GM19193 (cell line): Measurements from ENCODE around the gene POC1A.

Experiments used
- POLR2A ChIP-seq: IDR thresholded peaks from 4 replicates; pipeline ENCODE4 v1.6.1; 2011; ENCODE audit not compliant: insufficient read depth, insufficient read length; ENCODE audit errors: extremely low read depth

The POC1A gene

DNA sequence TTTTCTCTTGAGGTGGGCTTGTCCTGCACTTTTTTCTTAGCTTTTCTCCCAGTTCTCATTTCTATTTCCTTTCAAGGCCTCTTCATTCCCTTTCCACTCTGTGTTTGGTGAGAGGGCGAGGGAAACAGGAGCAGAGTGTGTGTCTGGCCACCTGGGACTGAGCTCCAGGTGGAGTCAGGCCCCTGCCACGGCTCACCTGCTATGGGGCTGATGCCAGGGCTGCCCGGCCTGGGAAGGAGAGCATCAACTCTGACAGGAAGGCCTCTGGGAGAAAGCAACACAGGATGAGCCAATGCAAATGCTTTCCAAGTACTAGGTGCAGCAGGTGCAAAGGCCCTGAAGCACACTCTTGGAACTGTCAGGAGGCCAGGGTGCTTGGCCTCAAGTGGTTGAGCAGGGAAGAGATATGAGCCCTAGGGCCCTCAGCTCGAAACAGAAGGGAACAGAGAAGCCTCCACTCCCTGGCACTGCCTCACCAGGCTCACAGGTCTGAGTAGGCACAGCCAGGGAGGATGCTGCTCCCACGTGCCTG, 70.6 kb downstream of the POC1A start:
- no peak for TF ChIP-seq POLR2A

DNA sequence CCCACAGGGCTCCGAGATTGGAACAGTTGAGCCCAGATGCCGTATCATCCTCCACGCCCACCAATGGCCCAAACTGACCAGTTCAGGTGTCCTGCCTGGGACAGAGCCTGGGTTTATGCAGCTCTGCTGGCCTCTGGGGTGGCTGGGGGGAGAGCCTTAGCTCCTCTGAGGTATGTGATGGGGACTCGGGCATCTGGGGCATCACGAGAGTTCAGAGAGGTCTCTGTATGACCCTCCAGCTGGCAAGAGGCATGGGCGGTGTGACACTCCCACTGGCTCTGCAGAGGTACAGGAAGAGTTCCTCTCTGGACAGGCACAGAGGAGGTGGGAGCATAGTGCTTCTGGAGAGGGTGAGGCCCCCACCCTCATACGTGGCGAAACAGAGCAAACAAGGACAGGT, 71.3 kb downstream of the POC1A start:
- TF ChIP-seq POLR2A = no peak

DNA sequence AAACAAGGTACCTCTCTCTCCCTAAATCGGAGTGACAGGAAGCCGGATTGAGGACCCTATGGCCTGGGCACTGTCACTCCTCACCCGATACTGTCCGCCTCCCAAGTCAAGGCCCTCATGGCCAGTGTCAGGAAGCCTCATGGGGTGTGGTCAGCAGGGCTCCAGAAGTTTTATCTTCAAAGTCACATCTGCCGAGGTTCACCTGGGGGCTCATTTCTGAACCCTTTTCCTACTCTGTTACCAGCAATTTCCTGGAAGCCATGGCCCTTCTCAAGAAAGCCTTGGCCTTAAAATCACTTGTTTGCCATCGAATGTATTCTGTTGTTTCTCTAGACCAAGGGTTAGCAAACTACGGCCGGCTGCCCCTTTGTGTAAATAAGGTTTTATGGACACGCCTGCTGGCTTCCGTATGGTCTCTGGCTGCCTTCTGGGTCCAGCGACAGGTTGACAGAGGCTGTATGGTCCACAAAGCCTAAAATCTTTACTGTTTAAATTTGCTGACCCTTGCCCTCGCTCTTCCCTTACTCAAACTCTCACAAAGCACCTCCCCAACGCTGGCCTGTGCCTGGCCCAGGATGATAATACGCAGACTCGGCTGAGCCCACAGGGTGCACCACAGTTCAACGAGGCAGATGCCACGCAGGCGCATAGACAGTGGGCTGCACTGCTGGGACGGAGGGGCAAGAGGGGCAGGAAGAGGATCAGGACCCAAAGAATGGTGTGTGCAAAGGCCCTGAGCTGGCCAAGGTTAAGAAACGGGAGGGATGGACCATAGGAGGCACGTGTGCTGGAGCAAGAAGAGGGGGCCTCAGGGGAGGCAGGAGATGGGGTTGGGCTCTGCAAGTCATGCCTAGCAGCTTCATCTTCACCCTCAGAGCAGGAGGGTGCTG, 73.1 kb downstream of the POC1A start:
- TF ChIP-seq POLR2A = no peak

DNA sequence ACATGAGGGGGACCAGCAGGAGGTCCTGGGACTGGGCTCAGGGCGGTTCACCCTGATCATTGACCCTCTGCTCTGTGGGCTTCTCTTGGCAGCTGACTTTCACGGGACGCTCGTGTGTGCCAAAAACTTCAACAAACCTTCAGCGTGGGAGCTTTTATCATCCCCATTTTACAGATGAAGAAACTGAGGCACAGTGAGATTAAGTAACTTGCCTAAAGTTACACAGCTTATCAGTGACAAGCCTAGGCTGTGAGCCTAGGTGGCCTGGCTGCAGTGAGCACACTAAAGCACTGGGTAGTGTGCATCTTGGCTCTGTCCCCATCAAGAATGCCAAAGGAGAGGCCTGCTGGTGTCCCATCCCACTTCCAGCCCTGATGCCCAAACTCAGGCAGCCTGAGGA, 74.3 kb downstream of the POC1A start:
- no peak for TF ChIP-seq POLR2A

DNA sequence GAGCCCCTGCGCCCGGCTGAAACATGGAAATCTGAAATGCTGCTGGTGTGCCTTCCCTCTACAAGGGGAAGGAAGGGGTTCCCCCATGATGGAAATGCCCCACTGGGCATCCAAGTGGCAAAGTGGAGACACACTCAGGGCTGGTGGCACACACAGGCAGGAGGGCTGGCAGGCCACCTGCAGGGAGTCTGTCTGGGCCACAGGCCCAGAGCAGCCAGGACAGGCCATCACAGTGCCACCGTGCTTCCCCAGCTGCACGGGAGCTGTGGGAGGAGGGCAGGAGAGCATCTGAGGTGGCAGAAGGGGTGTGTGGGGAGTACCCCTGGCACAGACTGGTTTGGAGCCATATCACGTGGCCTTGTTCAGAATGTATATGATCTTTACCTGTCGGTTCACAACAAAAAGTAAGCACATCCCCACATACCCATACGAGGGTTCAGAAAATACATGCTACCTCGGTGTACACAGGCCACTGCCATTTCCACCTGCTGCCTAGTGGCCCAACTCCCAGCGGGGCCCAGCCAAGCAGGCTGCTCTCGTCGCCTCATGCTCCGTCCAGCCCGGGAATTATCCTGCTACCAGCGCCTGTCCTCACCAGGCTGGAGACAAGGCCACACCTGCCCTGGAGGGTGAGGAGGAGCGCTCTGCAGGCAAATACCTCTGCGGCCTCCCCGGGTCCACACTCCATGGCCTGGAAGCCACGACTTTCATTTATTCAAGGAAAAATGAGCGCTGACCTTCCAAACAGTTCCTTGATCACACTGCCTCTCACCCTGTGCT, 75.3 kb downstream of the POC1A start:
- no peak for TF ChIP-seq POLR2A

DNA sequence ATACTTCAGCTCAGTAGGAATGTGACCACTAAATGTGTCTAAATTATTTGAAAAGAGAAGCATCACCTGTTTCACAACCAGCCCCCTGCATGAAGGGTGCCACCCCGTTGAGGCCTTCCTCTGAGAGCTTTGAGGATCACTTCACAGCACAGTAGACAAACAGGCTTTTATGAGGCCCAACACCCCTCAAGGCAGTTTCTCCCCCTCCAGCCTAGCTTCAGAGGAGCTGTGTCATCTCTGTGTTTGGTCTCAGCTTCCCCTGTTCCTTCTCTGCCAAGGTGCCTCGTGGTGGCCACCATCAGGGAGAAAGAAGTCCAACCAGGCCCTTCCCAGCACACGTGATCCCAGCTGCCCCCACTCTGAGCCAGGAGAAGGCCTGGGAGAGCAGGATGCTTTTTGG, 76.3 kb downstream of the POC1A start:
- TF ChIP-seq POLR2A = no peak

DNA sequence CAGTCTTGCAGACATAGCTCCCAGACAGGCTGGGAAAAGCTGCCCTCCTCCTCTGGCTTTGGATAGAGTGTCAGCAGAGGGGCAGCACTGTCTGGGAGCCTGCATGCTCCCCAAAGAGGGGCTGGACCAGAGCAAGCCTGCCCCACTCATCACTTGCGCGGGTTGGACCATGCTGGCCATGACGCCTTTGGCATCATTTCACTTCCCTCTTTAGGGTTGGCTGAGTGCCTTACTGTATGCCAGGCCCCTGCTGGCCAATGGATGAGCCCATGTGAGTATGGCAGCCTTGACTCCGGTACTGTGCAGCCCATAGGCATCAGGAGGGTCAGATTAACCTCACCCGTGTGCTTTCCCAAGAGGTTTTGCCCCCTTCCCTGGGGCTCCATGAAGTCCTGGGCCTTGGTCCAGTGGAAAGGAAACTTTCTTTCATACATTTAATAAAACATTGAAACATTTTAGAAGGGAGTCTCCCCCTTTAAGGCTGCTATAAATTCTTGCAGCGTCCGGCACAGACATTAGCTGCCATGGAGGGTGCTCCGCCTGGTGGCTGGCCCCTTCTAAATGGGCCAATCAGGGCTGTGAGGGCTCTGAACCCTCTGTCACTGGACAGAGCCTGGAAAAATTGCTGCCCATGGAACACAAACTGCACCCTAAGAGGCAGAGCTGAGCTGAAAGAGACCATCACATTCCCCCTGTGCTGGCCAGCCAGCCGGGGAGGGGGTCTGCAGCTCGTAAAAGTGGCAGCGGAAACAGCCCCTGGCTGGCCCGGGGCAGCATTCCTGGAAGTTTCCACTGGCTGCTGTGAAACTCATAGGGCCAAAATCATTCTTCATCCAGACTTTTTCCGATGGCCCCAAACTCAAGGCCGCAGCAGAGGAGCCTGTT, 77.1 kb downstream of the POC1A start:
- TF ChIP-seq POLR2A = no peak

DNA sequence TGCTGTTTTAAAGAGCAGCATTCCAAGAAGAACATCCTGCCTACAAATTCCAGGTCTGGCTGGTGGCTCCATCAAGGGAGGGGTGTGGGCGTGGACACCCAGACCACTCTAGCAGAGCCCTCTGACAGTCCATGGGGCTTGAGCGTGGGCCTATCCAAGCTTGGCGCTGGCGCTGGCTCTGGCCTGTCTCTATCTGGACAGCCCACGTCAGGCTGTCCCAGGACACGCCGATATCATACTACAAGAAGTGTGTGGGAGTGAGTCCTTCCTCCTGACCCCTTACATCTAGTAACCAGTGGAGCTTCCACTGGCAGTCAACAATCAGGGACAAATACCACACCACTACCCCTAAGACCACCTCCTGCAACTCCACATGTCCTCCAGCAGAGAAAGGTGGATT, 80.7 kb downstream of the POC1A start:
- no peak for TF ChIP-seq POLR2A

DNA sequence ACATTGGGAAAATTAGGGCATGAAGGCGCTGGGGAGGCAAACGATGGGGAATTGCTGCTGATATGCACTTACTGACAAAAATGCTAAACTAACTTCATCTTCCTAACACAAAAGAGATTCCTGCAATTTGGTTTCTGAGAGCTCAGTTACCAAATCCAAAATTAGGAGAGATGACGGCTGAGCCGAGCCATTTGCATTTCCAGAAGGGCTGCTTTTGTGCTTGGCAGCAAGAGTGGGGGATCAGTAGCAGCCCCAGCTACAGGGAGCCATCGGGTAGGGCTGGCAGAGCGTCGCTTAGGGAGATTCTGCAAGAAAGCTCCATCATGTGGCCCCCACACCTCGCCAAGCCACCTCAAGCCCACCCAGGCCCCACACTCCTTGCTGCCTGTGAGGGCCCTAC, 81.8 kb downstream of the POC1A start:
- TF ChIP-seq POLR2A = no peak

DNA sequence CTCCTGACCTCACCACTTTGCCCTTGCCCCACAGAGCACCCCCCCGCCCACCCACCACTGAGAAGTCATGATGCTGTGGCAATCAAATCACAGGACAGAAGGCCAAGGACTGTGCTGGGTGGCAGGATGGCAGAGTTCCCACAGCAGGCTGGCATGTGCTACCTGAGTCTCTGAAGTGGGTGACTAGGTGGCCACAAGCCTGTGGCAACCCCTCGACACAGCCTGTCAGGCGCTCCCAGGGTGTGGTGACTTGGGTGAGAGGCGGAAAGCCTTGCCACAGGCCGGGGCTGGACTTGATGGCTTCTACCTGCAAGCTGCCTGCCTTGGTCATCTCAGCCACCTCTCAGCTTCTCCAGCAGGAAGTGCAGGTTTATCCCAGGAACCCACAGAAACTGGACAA, 82.2 kb downstream of the POC1A start:
- no peak for TF ChIP-seq POLR2A

DNA sequence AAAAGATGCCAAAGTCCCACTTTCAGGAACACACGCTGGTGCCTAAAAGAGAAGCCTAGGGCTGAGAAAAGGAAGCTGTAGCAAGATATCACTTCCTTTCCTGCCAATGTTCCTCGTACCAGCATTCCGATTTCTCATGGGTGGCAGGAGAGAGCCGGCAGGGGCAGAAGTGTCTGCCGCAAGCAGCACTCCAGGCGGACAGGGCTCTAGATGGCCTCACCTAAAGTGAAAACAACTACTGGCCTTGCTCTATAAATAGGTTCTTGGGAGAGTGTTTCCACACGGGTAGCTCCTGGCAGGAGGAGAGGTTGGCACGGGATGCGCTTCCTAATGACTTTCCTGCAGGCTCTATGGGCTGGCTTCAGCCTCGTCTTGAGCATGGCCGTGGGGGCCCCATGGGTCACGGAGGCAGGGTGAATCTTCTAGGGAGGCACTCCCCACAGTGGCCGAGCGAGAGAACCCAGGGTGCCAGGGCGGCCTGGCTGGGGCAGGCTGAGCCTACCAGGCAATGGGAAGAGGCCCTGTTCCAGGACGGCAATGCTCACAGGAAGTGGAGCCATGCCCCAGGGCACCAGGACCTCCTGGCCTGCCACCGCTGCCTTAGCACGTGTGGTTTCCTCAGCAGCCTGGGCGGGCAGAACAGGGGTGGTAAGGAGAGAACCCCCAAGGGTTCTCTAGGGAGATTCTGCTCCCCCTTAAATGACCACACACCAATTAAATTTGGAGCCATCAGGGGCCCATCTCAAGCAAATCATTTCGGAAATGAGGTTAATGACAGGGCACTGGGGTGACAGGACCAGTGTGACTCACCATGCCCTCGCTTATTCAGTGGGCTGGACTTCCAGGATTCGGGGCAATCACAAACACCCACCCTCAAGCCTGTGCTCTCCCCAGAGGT, 83.2 kb downstream of the POC1A start:
- no peak for TF ChIP-seq POLR2A

DNA sequence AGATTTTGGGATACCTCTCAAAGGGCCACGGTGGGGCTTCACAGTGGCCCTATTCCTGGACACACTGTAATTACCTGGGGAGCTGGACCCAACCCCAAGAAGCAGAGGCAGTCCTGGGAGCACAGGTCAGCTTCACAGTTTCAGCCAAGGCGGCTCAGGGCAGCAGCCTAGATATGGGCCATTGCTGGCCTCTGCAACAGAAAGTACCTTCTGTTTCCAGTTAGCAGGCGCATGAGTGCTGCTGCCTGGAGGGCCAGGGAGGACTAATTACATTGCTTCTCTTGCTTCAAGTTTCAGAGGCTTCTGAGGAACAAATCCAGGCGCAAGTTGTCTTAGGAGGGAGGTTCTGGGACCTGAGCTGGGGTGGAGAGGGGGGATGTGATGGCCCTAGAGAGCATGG, 84.4 kb downstream of the POC1A start:
- TF ChIP-seq POLR2A = no peak

DNA sequence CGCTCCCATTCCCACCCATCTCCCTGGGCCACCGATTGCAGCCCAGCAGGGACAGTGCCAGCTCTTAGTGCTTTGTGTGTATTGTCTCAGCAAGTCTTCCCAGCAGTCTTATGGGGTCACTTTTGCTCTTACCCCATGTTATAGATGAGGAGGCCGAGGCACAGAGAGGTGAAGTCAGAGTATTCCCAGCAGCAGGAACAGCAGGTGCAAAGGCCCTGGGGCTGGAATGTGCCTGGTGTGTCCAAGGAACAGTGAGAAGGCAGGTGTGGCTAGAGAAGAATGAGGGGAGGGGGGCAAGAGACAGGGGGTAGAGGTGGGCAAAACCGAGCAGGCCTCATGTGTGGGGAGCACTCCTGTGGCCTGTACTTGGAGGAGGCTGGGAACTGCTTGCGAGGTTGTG, 85.1 kb downstream of the POC1A start:
- no peak for TF ChIP-seq POLR2A

DNA sequence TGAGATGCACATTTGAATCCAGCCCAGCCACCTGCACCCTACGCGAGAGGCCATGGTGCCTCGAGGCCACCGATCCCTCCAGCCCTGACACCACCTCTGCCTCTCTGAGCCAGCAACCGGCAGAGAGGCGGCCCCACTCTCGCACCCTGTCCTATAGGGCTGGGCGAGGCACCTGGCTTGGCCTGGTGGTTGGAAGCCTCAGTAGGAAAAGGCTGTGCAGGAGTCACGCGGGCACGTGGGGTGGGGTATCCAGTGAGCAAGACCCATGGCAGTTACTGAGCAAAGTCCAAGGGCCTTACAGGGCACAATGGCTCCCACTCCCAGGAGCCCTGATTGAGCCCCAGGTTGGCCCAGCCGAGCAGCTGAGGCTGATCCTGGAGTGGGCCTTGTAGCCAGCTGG, 85.5 kb downstream of the POC1A start:
- no peak for TF ChIP-seq POLR2A

DNA sequence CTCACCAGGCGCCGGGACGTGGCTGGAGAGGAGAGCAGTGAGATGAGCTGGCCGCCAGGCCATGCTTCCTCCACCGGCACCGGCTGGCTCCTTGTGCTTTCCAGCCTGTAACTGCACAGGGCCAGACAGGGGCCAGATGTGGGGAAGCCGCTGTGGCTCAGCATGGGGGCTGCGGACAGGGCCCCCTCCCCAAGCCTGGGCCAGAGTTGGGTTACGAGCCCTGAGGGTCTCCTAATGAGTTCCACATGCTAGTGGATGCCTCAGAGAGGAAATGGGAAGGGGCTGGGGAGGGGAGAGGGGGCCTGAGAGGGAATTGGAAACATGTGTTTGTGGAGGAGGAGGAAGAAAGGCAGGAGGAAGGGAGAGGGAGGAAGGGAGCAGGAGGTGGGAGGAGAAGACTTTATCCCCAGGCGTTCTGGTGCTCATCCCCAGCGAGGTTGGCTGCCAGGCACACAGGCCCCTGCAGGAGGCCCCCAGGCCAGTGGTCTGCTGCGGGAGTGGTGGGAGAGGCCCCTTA, 86.1 kb downstream of the POC1A start:
- TF ChIP-seq POLR2A = no peak
